WERI-Rb-1 (cell line): Measurements from ENCODE around the gene SPACDR.

Experiments
- DNase-seq: peaks from one replicate; pipeline ENCODE4 v3.0.0-alpha.2; 2020
- H3K27ac ChIP-seq: fragments of 250-450 bp; sonication (Bioruptor Pico); 2 replicates; pipeline ENCODE4 v1.5.1; 2020; ENCODE audit warnings: mild to moderate bottlenecking, moderate library complexity
- H3K27me3 ChIP-seq: fragments of 250-450 bp; sonication (Bioruptor Pico); 2 replicates; pipeline ENCODE4 v1.5.1; 2021; ENCODE audit warnings: mild to moderate bottlenecking, low read depth, moderate library complexity; ENCODE audit not compliant: insufficient read depth, severe bottlenecking
- H3K36me3 ChIP-seq: fragments of 250-450 bp; sonication (Bioruptor Pico); 2 replicates; pipeline ENCODE4 v1.5.1; 2020; ENCODE audit warnings: mild to moderate bottlenecking, moderate library complexity
- H3K4me3 ChIP-seq: 2 replicates; pipeline ENCODE4 v1.5.1; 2011; ENCODE audit warnings: low read depth, mild to moderate bottlenecking, control low read depth, low read length
- H3K9me3 ChIP-seq: fragments of 250-450 bp; sonication (Bioruptor Pico); 2 replicates; pipeline ENCODE4 v1.5.1; 2021; ENCODE audit warnings: mild to moderate bottlenecking, moderate library complexity; ENCODE audit not compliant: severe bottlenecking
- CTCF ChIP-seq: IDR thresholded peaks from 2 replicates; pipeline ENCODE4 v1.5.1; 2011; ENCODE audit warnings: low read depth, mild to moderate bottlenecking, control low read depth, inconsistent platforms, low read length

The SPACDR gene

DNA sequence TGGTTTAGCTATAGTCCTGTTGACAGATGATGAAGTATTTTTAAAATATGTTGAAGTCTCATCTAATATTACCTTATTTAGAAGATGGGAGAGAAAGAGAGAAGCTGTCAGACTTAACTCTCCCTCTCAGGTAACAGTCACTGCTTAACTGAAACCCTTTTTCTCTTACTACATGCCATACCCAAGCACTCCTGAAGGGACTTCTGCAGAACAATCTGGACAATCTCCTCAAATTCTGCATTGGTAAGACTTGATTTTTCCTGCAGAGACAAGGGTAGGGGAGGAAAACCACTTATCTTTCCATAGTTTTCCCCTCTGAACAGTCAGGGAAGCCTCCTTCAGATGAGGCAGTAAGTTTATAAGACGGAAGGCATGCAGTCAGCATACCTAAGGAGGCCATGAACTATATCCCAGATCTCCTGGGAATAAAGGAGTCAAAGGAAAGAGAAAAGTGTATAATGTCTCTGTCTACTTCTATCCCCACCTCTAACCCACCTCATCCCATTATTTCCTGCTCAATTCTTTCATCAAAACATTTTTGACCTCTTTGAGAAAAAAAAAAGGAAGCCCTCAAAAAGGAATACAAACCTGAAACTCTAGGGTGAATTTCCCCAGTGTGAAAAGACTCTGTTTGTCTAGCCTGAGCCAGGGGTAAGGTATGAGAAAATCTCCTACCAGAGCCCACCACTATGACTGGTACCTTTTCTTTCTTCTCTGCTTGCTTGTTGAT, 45.0 kb downstream of the SPACDR start:
- DNase-seq = no peak
- no peaks in the 10 kb centered on the region for H3K36me3 ChIP-seq
- no peak overlapping the region for H3K27ac ChIP-seq
- no peak overlapping the region for H3K4me3 ChIP-seq
- H3K27me3 ChIP-seq = no peaks in the 10 kb centered on the region
- no peaks in the 10 kb centered on the region for H3K9me3 ChIP-seq
- no peak for TF ChIP-seq CTCF

DNA sequence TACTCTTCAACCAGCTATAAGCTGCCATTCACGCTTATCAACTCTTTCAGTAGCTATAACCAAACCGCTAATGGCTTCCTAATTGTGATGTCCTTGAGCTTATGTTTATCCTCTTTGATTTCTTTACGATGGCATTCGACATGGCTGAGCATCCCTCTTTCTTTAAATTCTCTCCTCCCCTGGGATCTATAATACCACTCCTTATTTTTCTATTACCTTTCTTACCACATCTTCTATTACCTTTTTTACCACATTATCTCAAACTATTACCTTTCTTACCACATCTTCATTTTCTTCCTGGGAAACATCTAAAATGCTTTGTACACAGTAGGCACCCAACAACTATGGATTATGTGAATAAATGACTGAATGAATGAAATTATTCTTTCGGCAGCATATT, 48.6 kb downstream of the SPACDR start:
- Histone ChIP-seq H3K9me3 (no peaks in the 10 kb centered on the region), H3K27ac (no peak overlapping the region), H3K4me3 (no peak overlapping the region), H3K36me3 (no peaks in the 10 kb centered on the region), H3K27me3 (no peaks in the 10 kb centered on the region)
- no peak for TF ChIP-seq CTCF
- no peak for DNase-seq

DNA sequence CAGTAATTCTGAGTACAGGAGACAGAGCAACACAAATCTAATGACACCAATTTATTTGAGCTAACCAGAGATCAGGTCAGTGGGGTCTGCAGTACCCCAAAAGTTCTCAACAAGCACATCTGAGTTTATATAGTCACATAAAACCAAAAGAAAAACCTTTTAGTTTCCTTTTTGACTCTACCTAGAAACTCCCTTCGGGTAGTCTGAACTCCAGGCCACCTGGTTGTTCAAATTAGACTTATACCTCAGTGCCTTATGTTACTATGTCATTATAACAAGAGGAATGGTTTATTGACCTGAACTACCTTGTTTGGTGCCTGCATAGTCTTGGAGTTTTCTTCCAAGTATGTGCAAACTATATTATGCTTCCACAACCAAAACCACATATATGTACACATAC, 50.2 kb downstream of the SPACDR start:
- DNase-seq = no peak
- Histone ChIP-seq H3K4me3 (no peak overlapping the region), H3K9me3 (no peaks in the 10 kb centered on the region), H3K36me3 (no peaks in the 10 kb centered on the region), H3K27me3 (no peaks in the 10 kb centered on the region), H3K27ac (no peak overlapping the region)
- TF ChIP-seq CTCF = no peak

DNA sequence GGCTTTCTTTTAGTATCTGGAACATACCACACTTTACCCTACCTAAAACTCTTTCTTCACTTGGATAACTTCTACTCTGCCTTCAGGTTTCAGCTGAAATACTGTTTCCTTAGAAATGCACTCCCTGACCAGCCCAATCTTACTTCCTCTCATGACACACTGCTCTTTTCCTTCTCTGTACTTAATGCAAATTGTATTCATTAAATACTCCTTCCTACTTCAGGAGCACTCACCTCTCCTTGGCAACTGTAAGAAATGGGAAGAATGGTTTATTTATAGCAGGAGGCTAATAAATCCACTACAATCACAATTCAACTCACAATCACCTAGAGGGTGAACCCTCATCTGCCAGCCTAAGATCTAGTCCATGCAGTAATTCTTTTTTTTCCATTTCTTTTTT, 50.7 kb downstream of the SPACDR start:
- DNase-seq = no peak
- Histone ChIP-seq H3K27me3 (no peaks in the 10 kb centered on the region), H3K27ac (no peak overlapping the region), H3K36me3 (no peaks in the 10 kb centered on the region), H3K9me3 (no peaks in the 10 kb centered on the region), H3K4me3 (no peak overlapping the region)
- TF ChIP-seq CTCF = no peak

DNA sequence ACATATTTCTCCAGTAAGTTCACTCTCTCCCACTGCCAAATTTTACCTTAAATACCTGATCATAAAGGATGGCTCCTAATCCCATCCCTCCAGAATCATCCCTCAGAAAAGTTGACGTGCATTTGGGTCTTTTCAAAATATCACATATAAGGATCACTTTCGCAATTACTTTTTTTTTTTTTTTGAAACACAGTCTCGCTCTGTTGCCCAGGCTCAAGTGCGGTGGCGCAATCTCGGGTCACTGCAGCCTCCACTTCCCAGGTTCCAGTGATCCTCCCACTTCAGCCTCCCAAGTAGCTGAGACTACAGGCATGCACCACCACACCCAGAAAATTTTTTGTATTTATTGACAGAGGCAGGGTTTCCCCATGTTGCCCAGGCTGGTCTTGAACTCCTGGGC, 53.0 kb downstream of the SPACDR start:
- no peaks in the 10 kb centered on the region for H3K27me3 ChIP-seq

More for the DNA sequence above, 53.0 kb downstream of the SPACDR start:
- no peak for DNase-seq
- Histone ChIP-seq H3K36me3 (no peaks in the 10 kb centered on the region), H3K4me3 (no peak overlapping the region), H3K9me3 (no peaks in the 10 kb centered on the region), H3K27ac (no peak overlapping the region)
- no peak for TF ChIP-seq CTCF
